ENCODE measurements around the gene KCNH1.

DNA sequence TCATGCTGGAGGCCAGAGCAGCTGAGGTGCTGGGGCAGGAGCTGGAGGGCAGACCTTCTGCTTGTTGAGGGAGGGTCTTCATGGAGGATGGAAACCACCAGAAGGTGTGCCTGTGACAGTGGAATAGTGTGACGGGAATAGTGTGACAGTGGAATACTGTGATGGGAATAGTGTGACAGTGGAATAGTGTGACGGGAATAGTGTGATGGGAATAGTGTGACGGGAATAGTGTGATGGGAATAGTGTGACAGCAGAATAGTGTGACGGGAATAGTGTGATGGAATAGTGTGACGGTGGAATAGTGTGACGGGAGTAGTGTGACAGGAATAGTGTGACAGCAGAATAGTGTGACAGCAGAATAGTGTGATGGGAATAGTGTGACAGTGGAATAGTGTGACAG is 480.2 kb downstream of the KCNH1 start:
- no peak for TF ChIP-seq RAD21 (conservative IDR thresholded peaks at IDR 0.05 in 1 of 2, IDR thresholded peaks at IDR 0.05 in 1 of 2)
- TF ChIP-seq REST (IDR thresholded peaks at IDR 0.05), result no peak
- TF ChIP-seq, protein P1, sequence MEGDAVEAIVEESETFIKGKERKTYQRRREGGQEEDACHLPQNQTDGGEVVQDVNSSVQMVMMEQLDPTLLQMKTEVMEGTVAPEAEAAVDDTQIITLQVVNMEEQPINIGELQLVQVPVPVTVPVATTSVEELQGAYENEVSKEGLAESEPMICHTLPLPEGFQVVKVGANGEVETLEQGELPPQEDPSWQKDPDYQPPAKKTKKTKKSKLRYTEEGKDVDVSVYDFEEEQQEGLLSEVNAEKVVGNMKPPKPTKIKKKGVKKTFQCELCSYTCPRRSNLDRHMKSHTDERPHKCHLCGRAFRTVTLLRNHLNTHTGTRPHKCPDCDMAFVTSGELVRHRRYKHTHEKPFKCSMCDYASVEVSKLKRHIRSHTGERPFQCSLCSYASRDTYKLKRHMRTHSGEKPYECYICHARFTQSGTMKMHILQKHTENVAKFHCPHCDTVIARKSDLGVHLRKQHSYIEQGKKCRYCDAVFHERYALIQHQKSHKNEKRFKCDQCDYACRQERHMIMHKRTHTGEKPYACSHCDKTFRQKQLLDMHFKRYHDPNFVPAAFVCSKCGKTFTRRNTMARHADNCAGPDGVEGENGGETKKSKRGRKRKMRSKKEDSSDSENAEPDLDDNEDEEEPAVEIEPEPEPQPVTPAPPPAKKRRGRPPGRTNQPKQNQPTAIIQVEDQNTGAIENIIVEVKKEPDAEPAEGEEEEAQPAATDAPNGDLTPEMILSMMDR (IDR thresholded peaks at IDR 0.05), result no peak
- TF ChIP-seq POLR2A (IDR thresholded peaks at IDR 0.05; ENCODE audit: low read length), result no peak
- no peak for TF ChIP-seq CHD2 (IDR thresholded peaks at IDR 0.05; ENCODE audit: low read length, partially characterized antibody)
- TF ChIP-seq, protein P2, sequence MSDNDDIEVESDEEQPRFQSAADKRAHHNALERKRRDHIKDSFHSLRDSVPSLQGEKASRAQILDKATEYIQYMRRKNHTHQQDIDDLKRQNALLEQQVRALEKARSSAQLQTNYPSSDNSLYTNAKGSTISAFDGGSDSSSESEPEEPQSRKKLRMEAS (IDR thresholded peaks at IDR 0.05), result no peak
- TF ChIP-seq RNF2 (IDR thresholded peaks at IDR 0.05; ENCODE audit: borderline replicate concordance, low read depth), result no peak
- TF ChIP-seq, protein P3, sequence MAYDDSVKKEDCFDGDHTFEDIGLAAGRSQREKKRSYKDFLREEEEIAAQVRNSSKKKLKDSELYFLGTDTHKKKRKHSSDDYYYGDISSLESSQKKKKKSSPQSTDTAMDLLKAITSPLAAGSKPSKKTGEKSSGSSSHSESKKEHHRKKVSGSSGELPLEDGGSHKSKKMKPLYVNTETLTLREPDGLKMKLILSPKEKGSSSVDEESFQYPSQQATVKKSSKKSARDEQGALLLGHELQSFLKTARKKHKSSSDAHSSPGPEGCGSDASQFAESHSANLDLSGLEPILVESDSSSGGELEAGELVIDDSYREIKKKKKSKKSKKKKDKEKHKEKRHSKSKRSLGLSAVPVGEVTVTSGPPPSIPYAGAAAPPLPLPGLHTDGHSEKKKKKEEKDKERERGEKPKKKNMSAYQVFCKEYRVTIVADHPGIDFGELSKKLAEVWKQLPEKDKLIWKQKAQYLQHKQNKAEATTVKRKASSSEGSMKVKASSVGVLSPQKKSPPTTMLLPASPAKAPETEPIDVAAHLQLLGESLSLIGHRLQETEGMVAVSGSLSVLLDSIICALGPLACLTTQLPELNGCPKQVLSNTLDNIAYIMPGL (CRISPR knock-in tag; IDR thresholded peaks at IDR 0.05; ENCODE audit: borderline replicate concordance), result no peak
- TF ChIP-seq KDM1A (IDR thresholded peaks at IDR 0.05; ENCODE audit: low read depth), result no peak
- no peak for TF ChIP-seq EP300 (IDR thresholded peaks at IDR 0.05)
- no peak for TF ChIP-seq JUN (IDR thresholded peaks at IDR 0.05)
- TF ChIP-seq SREBF2 (IDR thresholded peaks at IDR 0.05), result no peak

Measured in A549 (cell line).